ENCODE data around the gene ENGASE.
"Not testable (repeated sequence)": the region's sequence is repeated elsewhere in the genome, so short reads cannot be mapped to it uniquely, and the experiment has no call there.

The ENGASE gene

DNA sequence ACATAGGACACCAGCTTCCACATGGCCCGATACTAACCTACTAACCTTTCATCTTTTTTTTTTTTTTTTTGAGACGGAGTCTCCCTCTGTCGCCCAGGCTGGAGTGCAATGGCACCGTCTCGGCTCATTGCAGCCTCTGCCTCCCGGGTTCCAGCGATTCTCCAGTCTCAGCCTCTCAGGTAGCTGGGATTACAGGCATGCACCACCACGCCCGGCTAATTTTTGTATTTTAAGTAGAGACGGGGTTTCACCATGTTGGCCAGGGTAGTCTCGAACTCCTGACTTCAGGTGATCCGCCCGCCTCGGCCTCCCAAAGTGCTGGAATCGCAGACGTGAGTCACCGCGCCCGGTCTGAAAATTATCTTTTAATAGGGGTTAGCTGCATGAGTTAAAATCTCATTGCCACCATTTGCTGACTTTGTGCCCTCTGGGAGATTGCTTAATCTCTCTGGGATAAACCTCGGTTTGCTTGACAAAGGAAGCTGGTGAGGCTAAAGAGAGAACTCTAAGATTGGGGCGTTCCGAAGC, 439 bp upstream of the ENGASE start:
- H3K9ac ChIP-seq (ENCODE audit: low read depth, low read length); H3K4me1 ChIP-seq (ENCODE audit: control insufficient read depth, insufficient read depth, low read length); H3K36me3 ChIP-seq (ENCODE audit: control insufficient read depth, insufficient read depth, low read length); H3K27ac ChIP-seq (ENCODE audit: low read depth, low read length); H3K27me3 ChIP-seq (ENCODE audit: control insufficient read depth, insufficient read depth, low read length); H3K9me3 ChIP-seq (ENCODE audit: control insufficient read depth, insufficient read depth, low read length): not testable (repeated sequence)
- H3K4me3 ChIP-seq (ENCODE audit: low read depth, low read length) = peak overlapping the region; percentile 12; the same call in 1 of the 2 replicates

DNA sequence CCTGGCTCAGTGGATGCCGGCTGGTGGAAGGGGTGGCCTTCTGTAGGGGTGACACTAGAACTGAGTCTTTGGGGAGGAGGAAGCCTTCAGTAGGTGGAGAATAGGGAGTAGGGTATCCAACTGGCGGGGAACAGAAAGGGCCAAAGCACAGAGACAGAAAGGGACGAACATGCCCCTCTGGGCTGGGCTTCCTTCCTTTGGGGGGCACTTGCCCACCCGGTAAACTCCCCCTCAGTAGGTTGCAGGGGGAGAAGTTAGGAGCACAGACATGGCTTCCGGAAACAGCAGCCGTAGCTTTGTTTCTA, 774 bp downstream of the ENGASE start:
- peaks cover 21% of the 10 kb centered on the region for H3K36me3 ChIP-seq (ENCODE audit: control insufficient read depth, insufficient read depth, low read length)
- peak overlapping the region; percentile 72 for H3K4me3 ChIP-seq (ENCODE audit: low read depth, low read length)
- no peaks in the 10 kb centered on the region; the same call in 1 of the 2 replicates for H3K27me3 ChIP-seq (ENCODE audit: control insufficient read depth, insufficient read depth, low read length)
- no peaks in the 10 kb centered on the region for H3K9me3 ChIP-seq (ENCODE audit: control insufficient read depth, insufficient read depth, low read length)
- 0 out of 2 replicates have a peak, but pooled peaks cover 3% of the 10 kb centered on the region for H3K4me1 ChIP-seq (ENCODE audit: control insufficient read depth, insufficient read depth, low read length)
- H3K27ac ChIP-seq (ENCODE audit: low read depth, low read length) = no peak overlapping the region
- H3K9ac ChIP-seq (ENCODE audit: low read depth, low read length) = no peak overlapping the region; the same call in 1 of the 2 replicates

DNA sequence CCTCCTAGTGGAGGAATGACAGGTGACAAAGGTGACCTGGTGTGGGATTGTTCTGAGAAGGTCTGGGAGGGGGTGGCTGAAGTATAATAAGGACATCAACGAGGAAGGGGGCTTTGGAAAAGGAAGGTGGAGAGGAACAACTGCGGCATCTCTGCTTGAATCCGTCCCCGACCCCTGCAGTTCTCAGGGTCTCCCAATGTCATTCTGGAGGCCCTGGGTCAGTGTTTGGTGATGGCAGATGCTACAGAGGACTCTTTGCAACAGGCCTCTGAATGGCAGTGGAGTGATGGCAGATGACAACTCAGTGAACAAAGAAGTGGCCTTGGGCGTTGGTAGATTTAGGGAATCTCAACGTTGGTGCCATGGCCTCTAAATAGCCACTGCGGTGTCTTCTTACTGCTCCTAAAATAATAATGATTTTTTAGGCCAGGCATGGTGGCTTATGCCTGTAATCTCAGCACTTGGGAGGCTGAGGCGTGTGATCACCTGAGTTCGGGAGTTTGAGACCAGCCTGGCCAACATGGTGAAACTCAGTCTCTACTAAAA, 1.3 kb downstream of the ENGASE start:
- Histone ChIP-seq H3K4me1 (ENCODE audit: control insufficient read depth, insufficient read depth, low read length) (0 out of 2 replicates have a peak, but pooled peaks cover 3% of the 10 kb centered on the region), H3K9ac (ENCODE audit: low read depth, low read length) (no peak overlapping the region), H3K9me3 (ENCODE audit: control insufficient read depth, insufficient read depth, low read length) (no peaks in the 10 kb centered on the region), H3K4me3 (ENCODE audit: low read depth, low read length) (peak overlapping the region; percentile 72; the same call in 1 of the 2 replicates), H3K27ac (ENCODE audit: low read depth, low read length) (no peak overlapping the region), H3K36me3 (ENCODE audit: control insufficient read depth, insufficient read depth, low read length) (peaks cover 26% of the 10 kb centered on the region), H3K27me3 (ENCODE audit: control insufficient read depth, insufficient read depth, low read length) (no peaks in the 10 kb centered on the region; the same call in 1 of the 2 replicates)

DNA sequence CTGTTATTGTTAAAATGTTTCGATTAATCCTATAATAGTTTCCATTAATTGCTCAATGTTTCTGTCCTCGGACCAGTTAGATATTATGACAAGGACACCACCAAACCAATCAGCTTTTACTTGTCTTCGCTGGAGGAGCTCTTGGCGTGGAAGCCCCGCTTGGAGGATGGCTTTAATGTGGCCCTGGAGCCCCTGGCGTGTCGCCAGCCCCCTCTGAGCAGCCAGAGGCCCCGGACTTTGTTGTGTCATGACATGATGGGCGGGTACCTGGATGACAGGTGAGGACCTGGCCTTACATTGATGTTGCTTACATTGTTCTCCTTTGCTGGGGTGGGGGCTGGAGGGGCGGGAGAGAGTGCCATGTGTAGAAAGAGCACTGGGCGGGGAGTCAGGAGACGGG, 3.0 kb downstream of the ENGASE start:
- H3K4me3 ChIP-seq (ENCODE audit: low read depth, low read length) = no peak overlapping the region
- no peaks in the 10 kb centered on the region; the same call in 1 of the 2 replicates for H3K27me3 ChIP-seq (ENCODE audit: control insufficient read depth, insufficient read depth, low read length)
- no peak overlapping the region for H3K9ac ChIP-seq (ENCODE audit: low read depth, low read length)
- H3K4me1 ChIP-seq (ENCODE audit: control insufficient read depth, insufficient read depth, low read length) = 0 out of 2 replicates have a peak, but pooled peaks cover 3% of the 10 kb centered on the region
- no peak overlapping the region for H3K27ac ChIP-seq (ENCODE audit: low read depth, low read length)
- H3K36me3 ChIP-seq (ENCODE audit: control insufficient read depth, insufficient read depth, low read length) = peaks cover 26% of the 10 kb centered on the region
- no peaks in the 10 kb centered on the region for H3K9me3 ChIP-seq (ENCODE audit: control insufficient read depth, insufficient read depth, low read length)

DNA sequence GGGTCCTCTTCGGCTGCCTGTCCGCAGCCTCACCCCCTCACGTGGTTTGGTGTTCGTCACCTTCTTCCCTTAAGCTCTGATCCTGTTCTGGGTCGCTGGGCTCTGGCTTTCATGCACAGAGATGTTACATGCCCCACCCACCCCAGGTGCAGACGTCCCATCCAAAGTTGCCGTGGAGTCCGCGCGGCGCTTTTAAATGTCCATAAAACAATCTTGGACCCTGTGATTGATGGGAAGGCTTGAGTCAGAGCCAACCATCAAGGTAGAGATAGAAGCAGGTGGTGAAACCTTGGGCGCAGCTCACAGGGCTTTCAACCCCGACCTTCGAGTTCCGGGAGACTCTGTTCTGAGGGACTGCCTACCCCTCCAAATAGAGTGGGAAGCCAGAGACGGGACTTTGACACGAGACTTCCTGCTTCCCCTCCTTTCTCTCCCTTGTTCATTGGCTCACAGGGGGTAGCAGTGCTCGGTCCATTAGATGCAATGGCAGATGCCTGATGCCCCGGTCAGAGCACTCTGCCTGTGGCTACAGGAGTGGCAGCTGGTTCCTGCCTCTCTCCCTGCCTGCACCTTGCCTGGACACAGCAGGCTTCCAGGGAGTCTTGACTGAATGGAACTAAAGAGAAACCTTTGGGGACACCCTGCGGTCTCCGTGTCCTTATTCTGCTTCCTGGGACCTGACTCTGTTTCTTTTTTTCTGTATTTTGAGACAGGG, 4.0 kb downstream of the ENGASE start:
- Histone ChIP-seq H3K4me3 (ENCODE audit: low read depth, low read length) (no peak overlapping the region), H3K36me3 (ENCODE audit: control insufficient read depth, insufficient read depth, low read length) (peaks cover 35% of the 10 kb centered on the region), H3K27me3 (ENCODE audit: control insufficient read depth, insufficient read depth, low read length) (no peaks in the 10 kb centered on the region), H3K9ac (ENCODE audit: low read depth, low read length) (no peak overlapping the region), H3K9me3 (ENCODE audit: control insufficient read depth, insufficient read depth, low read length) (no peaks in the 10 kb centered on the region), H3K4me1 (ENCODE audit: control insufficient read depth, insufficient read depth, low read length) (0 out of 2 replicates have a peak, but pooled peaks cover 3% of the 10 kb centered on the region), H3K27ac (ENCODE audit: low read depth, low read length) (no peak overlapping the region)

DNA sequence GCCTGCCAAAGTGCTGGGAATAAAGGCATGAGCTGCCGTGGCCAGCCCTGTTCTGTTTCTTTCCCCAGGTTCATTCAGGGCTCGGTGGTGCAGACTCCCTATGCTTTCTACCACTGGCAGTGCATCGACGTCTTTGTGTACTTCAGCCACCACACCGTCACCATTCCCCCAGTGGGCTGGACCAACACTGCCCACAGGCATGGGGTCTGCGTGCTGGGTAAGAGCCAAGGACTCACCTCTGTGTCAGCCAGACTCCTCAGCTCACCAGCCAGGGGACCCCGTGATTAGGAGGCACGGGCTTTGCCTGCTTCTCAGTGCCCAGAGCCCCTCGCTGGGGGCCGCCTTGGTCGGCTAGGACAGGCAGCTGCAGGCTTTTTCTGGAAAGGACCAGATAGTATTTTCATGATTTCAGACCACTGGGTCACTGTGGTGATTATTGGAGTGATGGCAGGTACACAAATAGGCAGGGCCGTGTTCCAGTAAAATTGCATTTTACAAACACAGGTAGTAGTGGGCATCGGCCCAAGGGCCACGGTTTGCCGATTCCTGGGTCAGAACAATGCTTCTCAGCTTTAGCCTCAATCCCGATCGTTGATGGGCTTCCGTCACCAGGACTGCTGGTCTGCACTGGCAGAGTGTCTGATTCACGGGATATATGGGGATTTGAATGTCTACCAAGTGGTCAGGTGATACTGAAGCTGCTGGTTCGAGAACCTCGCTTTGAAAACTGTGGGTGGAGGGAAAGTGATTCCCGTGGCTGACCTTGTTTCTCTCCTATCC, 5.0 kb downstream of the ENGASE start:
- H3K27ac ChIP-seq (ENCODE audit: low read depth, low read length) = no peak overlapping the region
- no peaks in the 10 kb centered on the region for H3K27me3 ChIP-seq (ENCODE audit: control insufficient read depth, insufficient read depth, low read length)
- no peak overlapping the region for H3K4me3 ChIP-seq (ENCODE audit: low read depth, low read length)
- peaks cover 40% of the 10 kb centered on the region for H3K36me3 ChIP-seq (ENCODE audit: control insufficient read depth, insufficient read depth, low read length)
- H3K9ac ChIP-seq (ENCODE audit: low read depth, low read length) = no peak overlapping the region
- 0 out of 2 replicates have a peak, but pooled peaks cover 3% of the 10 kb centered on the region for H3K4me1 ChIP-seq (ENCODE audit: control insufficient read depth, insufficient read depth, low read length)
- no peaks in the 10 kb centered on the region for H3K9me3 ChIP-seq (ENCODE audit: control insufficient read depth, insufficient read depth, low read length)

DNA sequence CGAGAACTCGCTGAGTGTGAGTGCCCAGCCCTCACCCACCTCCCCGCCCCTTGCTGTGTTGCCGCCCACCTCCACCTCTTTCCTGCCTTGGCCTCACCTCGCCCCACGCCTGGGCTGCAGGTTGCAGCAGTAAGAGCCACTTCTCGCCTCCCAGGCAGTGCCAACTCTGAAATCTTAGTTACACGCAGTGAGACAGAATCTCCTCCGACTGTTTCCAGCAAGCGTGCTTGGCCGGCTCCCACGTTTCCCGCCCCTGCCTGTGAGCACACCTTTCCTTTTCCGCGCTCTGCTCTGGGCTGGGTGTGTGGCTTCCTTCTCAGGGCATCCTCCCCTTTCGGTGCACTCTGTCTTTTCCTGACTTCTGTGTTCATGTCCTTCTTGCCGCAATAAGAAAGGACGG, 5.7 kb downstream of the ENGASE start:
- H3K9ac ChIP-seq (ENCODE audit: low read depth, low read length) = no peak overlapping the region
- H3K4me3 ChIP-seq (ENCODE audit: low read depth, low read length) = no peak overlapping the region
- H3K36me3 ChIP-seq (ENCODE audit: control insufficient read depth, insufficient read depth, low read length) = peaks cover 45% of the 10 kb centered on the region
- no peaks in the 10 kb centered on the region for H3K27me3 ChIP-seq (ENCODE audit: control insufficient read depth, insufficient read depth, low read length)
- no peaks in the 10 kb centered on the region for H3K9me3 ChIP-seq (ENCODE audit: control insufficient read depth, insufficient read depth, low read length)
- no peak overlapping the region for H3K27ac ChIP-seq (ENCODE audit: low read depth, low read length)
- H3K4me1 ChIP-seq (ENCODE audit: control insufficient read depth, insufficient read depth, low read length) = 0 out of 2 replicates have a peak, but pooled peaks cover 2% of the 10 kb centered on the region

DNA sequence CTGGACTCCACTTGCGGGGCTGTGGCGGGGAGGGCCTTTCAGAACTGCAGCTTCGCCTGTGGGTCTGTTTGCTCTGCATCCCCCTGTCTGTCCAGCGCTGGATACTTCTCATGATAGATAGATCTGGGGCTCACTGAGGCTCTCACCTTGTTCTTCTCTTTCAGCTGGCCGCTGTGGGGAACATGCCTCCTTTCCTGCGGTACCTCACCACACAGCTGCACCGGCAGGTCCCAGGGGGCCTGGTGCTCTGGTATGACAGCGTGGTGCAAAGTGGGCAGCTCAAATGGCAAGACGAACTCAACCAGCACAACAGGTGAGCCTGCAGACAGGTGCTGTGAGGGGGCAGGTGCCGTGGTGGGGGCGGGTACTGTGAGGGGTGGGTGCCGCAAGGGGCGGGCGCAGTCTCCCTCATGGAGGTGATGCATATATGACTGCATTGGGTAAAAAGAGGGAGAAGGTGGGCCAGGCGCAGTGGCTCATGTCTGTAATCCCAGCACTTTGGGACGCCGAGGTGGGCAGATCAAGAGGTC, 6.2 kb downstream of the ENGASE start:
- H3K27ac ChIP-seq (ENCODE audit: low read depth, low read length) = no peak overlapping the region
- no peaks in the 10 kb centered on the region for H3K9me3 ChIP-seq (ENCODE audit: control insufficient read depth, insufficient read depth, low read length)
- no peaks in the 10 kb centered on the region for H3K4me1 ChIP-seq (ENCODE audit: control insufficient read depth, insufficient read depth, low read length)
- peaks cover 50% of the 10 kb centered on the region for H3K36me3 ChIP-seq (ENCODE audit: control insufficient read depth, insufficient read depth, low read length)
- H3K4me3 ChIP-seq (ENCODE audit: low read depth, low read length) = no peak overlapping the region
- H3K27me3 ChIP-seq (ENCODE audit: control insufficient read depth, insufficient read depth, low read length) = no peaks in the 10 kb centered on the region
- no peak overlapping the region for H3K9ac ChIP-seq (ENCODE audit: low read depth, low read length)

DNA sequence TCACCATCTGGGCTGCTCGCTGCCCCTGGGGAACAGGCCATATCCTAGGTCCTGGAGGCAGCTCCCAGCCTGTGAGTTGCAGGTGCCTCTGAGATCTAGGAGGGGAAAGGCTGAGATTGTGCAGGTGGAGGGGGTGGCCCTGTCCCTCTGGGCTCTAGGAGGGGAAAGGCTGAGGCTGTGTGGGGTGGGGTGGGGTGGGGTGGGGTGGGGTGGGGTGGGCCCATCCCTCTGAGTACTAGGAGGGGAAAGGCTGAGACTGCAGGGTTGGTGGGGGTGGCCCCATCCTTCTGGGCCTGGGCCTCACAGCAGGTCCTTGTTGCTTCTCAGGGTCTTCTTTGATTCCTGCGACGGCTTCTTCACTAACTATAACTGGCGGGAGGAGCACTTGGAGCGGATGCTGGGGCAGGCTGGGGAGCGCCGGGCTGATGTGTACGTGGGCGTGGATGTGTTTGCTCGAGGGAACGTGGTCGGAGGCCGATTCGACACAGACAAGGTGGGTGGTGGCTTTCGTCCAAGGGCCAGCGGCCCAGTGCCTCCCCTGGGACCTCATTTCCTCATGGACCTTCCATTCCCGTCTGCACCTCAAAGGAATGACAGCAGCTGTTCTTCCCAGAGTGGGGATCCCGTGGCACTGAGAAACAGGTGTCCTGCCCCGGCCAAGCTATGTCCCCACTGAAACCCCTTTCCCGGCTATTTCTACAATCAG, 7.1 kb downstream of the ENGASE start:
- Histone ChIP-seq H3K4me3 (ENCODE audit: low read depth, low read length) (no peak overlapping the region), H3K27ac (ENCODE audit: low read depth, low read length) (no peak overlapping the region), H3K36me3 (ENCODE audit: control insufficient read depth, insufficient read depth, low read length) (peaks cover 54% of the 10 kb centered on the region), H3K9me3 (ENCODE audit: control insufficient read depth, insufficient read depth, low read length) (no peaks in the 10 kb centered on the region), H3K9ac (ENCODE audit: low read depth, low read length) (no peak overlapping the region), H3K27me3 (ENCODE audit: control insufficient read depth, insufficient read depth, low read length) (no peaks in the 10 kb centered on the region), H3K4me1 (ENCODE audit: control insufficient read depth, insufficient read depth, low read length) (no peaks in the 10 kb centered on the region)

DNA sequence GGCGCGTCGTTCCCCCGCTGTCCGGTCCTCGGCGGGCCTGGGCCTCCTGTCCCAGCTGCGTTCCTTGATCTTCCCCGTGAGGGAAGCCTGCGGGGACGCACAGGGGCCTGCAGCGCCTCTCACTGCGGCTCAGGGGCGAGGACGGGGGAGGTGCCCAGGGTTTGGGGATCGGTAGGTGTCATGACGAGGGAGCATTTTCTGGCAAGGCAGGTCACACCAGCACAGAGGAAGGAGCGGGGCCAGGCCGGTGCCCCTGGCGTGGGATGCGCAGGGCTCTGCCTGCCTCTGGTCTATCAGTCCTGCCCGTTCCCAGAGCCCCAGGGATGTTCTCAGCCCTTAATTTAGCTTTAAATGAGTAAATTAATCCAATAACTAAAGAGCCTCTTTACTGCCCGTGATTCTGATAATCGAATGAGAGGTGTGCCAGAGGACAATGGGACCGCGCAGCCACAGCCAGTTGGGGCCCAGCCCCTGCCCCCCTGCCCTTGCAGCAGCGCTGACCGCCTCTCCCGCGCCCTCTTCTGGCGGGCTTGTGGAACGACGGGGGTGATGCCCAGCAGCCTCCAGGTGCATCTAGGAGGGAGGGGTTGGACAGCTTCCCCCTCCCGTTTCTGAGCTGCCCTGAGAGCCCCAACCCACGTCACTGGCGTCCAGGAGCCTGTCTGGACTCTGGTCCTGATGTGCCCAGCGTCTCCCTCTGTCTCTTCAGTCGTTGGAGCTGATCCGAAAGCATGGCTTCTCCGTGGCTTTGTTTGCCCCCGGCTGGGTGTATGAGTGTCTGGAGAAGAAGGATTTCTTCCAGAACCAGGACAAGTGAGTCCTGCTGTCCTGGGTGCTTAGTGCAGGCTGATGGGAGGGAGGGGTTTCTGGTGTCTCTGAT, 7.9 kb downstream of the ENGASE start:
- no peak overlapping the region for H3K4me3 ChIP-seq (ENCODE audit: low read depth, low read length)
- no peaks in the 10 kb centered on the region for H3K4me1 ChIP-seq (ENCODE audit: control insufficient read depth, insufficient read depth, low read length)
- no peak overlapping the region for H3K27ac ChIP-seq (ENCODE audit: low read depth, low read length)
- peaks cover 54% of the 10 kb centered on the region for H3K36me3 ChIP-seq (ENCODE audit: control insufficient read depth, insufficient read depth, low read length)
- no peaks in the 10 kb centered on the region for H3K9me3 ChIP-seq (ENCODE audit: control insufficient read depth, insufficient read depth, low read length)
- H3K9ac ChIP-seq (ENCODE audit: low read depth, low read length) = no peak overlapping the region
- H3K27me3 ChIP-seq (ENCODE audit: control insufficient read depth, insufficient read depth, low read length) = no peaks in the 10 kb centered on the region

Measured in HUES48 (cell line).